GM18951 (cell line): ENCODE measurements around the gene SCEL.
"Not testable (repeated sequence)": the region's sequence is repeated elsewhere in the genome, so short reads cannot be mapped to it uniquely, and the experiment has no call there.

ENCODE experiments used
- POLR2A ChIP-seq: IDR thresholded peaks from 4 replicates; pipeline ENCODE4 v1.6.1; 2011; ENCODE audit warnings: mild to moderate bottlenecking; ENCODE audit not compliant: insufficient read length, insufficient read depth; ENCODE audit errors: extremely low read depth
- in situ Hi-C: fragments of 300-500 bp; cut with MboI; formaldehyde crosslinking; loops from one replicate; pipeline ENCODE4 v1.12.0; 2022; ENCODE audit warnings: low sequenced_read_pairs, mixed read lengths, inconsistent platforms; ENCODE audit not compliant: unreplicated experiment

SCEL gene

DNA sequence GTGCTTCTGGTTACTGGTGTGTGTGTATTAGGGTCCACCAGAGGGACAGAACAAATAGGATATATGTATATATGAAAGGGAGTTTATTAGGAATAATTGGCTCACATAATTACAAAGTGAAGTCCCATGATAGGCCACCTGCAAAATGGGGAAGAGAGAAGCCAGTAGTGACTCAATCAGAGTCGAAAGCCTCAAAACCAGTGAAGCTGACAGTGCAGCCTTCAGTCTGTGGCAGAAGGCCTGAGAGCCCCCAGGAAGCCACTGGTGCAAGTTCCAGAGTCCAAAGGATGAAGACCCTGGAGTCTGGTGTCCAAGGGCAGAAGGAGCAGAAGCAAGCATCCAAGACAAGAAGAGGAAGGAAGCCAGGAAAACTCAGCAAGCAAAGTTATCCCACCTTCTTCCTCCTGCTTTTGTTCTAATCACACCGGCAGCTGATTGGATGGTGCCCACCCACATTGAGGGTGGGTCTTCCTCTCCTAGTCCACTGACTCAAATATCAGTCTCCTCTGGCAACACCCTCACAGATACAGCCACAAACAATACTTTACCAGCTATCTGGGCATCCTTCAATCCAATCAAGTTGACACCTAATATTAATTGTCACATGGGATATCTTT is 21.7 kb upstream of the SCEL start:
- in situ Hi-C loops: no loop called here
- TF ChIP-seq POLR2A: no peak

GRCh38 chr13:77514336-77514726 is 21.2 kb upstream of the SCEL start:
- in situ Hi-C loops: no loop called here
- TF ChIP-seq POLR2A: no peak

DNA sequence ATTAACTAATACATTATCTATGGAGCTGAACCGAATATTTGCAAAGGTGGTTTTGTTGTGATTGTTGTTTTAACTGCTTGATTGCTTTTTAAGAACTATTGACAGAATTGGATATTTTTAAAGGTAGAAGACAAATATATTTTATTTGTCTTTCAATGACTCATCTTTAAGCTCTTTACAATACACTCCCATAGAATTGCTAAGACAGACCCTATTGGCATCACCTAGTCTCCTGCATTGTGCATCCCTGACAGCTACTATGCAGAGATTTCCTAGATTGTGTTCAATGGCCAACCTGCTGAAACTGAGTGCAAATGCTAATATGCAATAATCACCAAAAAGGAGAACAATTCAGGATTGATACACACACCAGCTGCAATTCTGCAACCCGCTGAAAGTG is 19.7 kb upstream of the SCEL start:
- TF ChIP-seq POLR2A: no peak
- in situ Hi-C loops: no loop called here

DNA sequence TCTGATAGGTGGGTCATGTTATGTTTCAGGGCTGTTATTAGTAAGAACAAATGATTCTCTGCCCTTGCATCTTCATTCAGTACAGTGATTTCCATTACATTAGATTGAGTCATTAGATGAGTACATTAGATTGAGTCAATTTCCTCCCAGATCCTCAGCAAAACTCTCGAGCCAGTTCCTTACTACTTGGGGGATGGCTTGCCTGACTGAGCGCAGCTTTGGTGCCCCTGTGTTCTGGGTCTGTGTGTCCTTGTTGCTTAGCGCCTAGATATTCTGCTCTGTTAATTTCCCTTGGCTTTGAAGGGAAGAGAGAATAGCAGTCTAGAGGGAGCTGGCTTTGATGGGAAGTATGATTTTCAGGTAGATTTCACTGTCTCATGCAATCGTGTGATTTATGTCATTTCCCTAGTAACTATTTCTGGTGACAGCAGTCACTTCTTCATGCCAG is 19.1 kb upstream of the SCEL start:
- no peak for TF ChIP-seq POLR2A

GRCh38 chr13:77518266-77518665 is 17.2 kb upstream of the SCEL start:
- in situ Hi-C loops: no loop called here
- TF ChIP-seq POLR2A: no peak

More for the DNA sequence above, 19.1 kb upstream of the SCEL start:
- in situ Hi-C loops: no loop called here

DNA sequence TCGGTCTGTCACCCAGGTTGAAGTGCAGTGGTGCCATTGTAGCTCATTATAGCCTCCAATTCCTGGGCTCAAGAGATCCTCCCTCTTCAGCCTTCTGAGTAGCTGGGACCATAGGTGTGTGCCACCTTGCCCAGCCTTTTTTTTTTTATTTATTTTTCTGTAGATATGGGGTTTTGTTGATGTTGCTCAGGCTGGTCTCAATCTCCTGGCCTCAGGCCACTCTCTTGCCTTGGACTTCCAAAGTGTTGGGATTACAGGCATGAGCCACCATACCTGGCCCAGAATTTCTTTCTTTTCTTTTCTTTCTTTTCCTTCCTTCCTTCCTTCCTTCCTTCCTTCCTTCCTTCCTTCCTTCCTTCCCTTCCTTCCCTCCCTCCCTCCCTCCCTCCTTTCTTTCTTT is 16.1 kb upstream of the SCEL start:
- in situ Hi-C loops: not testable (repeated sequence)

GRCh38 chr13:77519808-77520207 is 15.7 kb upstream of the SCEL start:
- in situ Hi-C loops: no loop called here
- TF ChIP-seq POLR2A: no peak

GRCh38 chr13:77521194-77521593 is 14.3 kb upstream of the SCEL start:
- in situ Hi-C loops: no loop called here
- no peak for TF ChIP-seq POLR2A

- in situ Hi-C loops: no loop called here
- no peak for TF ChIP-seq POLR2A
Observed at GRCh38 chr13:77521595-77522367, 13.7 kb upstream of the SCEL start.

- in situ Hi-C loops: no loop called here
- no peak for TF ChIP-seq POLR2A
Observed at GRCh38 chr13:77522444-77522843, 13.1 kb upstream of the SCEL start.

DNA sequence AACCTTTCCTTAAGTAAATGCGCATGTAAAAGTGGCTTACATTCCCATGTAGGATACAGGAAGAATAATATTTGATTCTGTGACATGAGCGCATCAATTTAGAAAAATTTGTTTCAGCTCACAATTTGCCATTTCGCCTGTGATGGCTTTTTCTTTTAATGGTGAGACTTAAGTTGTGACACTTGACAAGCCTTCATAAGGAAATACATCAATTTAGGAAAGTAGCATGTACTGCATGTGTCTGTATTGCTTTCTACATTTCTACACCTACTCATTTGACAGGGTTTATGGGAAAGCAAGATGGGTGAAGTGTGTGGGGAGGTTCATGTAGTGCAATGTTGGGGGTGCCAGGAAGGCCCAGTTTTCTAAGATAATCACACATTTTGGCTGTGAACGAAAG is 12.1 kb upstream of the SCEL start:
- in situ Hi-C loops: no loop called here
- no peak for TF ChIP-seq POLR2A

GRCh38 chr13:77523834-77524728 is 11.4 kb upstream of the SCEL start:
- no peak for TF ChIP-seq POLR2A
- in situ Hi-C loops: no loop called here

- in situ Hi-C loops: no loop called here
- TF ChIP-seq POLR2A: no peak
Observed at GRCh38 chr13:77528414-77528813, 7.1 kb upstream of the SCEL start.
